GF-D8 (cell line): ENCODE measurements around the gene MAP3K12.

Experiments used
- DNase-seq: peaks from one replicate; lab custom pipeline; 2025; lab: John Stamatoyannopoulos, UW

The MAP3K12 gene

DNA sequence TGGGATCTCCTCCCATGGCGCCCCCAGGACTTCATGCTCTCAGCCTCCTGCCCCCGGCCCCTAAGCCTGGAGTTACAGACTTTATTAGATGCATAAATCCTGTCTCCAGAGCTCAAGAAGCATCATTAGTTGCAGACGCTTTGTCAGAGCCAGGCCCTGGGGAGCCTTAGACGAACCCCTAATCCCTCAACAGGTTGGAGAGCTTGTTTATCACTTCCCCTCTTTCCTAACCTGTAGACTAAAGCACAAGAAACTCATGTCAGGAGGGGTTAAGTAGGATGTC lies 8.3 kb upstream of the MAP3K12 start:
- no peak for DNase-seq

DNA sequence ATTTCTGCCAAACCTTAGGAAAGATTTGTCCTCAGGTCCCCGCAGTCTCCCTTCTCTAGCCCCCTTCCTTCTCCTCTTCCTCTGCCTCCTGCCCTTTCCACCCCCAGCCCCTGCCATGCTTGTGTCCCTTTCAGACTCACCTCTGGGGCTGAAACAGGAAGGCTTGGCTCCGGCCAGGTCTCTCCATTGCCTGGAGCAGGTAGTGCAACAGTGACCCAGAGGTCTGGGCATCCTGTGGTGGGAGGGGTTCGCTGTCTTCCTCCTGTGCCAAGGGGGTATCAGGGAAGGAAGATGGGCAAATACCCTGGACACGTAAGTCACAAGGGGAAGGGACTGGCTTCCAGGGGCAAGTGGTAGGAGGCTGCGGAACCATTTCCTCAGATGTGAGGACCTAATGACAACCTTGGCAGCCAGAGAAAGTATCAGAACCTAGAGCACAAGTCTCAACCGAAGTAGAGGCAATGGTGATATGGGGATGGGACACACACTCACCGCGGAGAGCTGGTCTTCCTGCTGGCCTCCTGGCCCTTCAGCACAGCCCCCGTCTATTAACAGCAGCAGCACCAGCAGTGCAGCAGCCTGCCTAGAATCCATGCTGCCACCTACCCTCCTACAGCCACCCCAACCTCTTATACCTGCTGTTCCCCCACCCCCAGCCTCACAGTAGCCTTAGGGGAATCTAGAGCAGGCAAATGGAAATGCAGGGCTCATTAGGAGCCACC lies 7.8 kb upstream of the MAP3K12 start, which contains the start of gene NPFF:
Gene NPFF, minus strand, starts transcription at position 604 of the 722 bp plus-strand sequence. Its CDS starts 10 bp downstream, at position 594.
- DNase-seq: no peak

DNA sequence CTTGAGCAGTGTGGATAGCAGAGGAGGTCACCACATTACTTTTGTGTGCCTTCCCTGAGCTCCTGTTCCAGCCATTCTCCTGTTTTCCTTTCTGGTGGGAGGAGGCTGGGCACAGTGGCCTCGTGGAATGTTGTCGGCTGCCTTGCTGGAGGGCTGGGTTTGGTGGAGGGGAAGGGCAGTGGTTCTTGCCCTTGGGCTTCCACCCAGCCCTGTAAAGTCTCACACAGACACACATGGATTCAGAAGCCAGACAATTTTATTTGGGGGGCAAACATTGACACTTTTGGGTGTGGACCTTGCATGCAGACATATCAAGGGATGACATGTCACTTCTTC lies 7.2 kb upstream of the MAP3K12 start:
- no peak for DNase-seq

DNA sequence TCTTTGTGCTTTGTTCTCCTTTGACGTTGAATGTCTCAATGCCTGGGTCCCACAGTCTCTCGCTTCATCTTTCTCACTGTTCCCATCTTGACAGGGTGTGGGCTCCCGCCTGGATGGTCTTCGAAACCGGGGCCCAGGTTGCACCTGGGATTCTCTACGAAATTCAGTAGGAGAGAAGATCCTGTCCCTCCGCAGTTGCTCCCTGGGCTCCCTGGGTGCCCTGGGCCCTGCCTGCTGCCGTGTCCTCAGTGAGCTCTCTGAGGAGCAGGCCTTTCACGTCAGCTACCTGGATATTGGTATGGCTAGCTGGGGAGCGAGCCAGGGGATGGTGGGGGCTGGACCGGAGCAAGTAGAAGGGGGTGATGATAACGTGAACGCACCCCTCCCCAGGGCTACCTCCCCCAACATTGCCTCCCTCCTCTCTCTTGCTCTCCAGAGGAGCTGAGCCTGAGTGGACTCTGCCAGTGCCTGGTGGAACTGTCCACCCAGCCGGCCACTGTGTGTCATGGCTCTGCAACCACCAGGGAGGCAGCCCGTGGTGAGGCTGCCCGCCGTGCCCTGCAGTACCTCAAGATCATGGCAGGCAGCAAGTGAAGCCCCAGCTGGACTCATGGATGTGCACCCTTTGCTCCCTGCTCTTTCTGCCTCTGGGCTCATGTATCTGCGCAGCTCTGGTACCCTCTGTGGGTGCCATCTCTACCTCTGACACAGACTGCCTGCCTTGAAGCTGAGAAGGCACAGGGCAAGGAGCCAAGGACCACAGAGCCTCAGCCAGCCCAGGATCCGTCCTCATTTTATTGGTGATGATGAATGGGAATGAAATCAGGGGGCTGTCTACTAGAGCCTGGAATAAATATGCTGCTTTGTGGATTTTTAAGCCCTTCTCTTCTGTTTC lies 6.5 kb upstream of the MAP3K12 start:
- no peak for DNase-seq

DNA sequence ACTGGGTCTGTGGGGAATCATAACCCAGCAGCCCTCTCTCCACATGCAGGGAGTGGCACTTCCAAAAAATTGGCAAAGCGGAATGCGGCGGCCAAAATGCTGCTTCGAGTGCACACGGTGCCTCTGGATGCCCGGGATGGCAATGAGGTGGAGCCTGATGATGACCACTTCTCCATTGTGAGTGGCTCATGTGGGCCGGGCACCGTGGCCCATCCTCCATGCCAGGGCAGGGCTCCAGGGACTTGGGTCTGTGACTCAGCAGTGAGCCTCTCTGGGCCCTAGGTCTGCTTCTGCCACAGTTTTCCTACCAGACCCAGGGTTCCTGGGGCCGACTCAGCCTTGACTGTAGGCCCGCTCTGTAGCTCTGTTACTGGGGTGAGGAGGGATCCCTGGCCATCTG lies 5.8 kb upstream of the MAP3K12 start:
- no peak for DNase-seq

DNA sequence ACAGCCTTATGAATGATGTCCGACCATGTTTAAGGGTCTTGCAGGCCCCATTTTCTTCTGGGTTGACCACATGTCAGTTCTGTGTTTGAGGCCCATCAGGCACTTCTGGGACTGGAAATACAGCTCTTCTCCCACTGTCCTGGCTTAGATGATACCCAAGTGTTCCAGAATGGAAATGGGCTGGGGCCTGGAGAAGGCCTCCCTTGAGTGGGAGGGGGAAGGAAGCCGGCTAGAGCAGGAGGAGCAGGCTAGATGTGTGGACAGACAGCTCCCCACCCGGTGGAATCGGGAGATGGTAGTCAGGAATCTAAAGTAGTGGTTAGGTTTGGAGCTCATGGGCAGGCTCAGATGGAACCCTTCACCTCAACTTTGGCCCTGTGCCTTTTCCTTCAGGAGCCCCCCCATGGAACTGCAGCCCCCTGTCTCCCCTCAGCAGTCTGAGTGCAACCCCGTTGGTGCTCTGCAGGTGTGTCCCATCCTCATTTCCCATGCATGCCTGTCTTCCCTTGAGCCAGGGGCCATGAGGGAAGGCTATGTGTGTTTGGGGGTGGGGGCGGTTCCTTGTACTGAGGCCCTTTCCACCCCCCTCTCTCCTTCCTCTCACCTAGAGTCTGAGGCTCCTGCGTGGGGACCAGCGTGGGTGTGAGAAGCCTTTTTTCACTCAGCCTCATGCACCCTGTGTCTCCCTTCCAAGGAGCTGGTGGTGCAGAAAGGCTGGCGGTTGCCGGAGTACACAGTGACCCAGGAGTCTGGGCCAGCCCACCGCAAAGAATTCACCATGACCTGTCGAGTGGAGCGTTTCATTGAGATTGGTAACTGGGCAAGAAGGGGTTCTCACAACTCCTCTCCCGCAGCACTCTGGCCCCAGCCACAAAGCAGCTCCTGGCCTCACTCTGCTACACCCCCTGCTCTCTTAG lies 5.0 kb upstream of the MAP3K12 start:
- no peak for DNase-seq

DNA sequence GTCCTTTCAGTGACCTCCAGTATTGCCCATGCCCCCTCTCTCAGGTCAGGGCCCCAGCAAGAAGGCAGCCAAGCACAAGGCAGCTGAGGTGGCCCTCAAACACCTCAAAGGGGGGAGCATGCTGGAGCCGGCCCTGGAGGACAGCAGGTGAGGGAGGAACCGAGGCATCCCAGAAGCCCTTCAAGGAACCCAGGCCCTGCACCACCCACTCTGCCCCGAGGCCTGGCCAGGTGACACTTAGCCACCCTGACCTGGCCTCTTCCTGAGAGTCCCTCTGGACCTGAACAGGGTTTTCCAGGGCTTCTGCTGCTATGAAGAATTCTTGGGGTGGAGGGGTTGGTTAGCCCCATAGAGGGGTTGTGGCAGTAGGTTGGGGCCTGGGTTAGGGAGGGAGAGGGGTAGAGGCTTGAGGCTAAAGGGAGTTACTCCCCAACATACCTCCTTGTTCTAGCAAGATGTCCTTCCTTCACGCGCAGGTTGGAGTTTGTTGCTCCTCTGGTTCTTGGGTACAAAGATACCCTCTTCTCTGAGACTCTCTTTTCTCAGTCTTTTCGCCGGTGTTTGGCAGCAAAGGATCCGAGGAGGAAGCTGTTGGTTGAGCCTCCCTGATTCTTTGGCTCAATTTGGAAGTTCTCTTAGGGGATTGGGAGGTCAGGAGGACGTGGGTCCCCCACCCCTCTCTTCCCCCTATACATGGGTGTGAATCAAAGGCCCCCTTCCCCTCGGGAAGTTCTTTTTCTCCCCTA lies 3.9 kb upstream of the MAP3K12 start:
- DNase-seq: no peak

DNA sequence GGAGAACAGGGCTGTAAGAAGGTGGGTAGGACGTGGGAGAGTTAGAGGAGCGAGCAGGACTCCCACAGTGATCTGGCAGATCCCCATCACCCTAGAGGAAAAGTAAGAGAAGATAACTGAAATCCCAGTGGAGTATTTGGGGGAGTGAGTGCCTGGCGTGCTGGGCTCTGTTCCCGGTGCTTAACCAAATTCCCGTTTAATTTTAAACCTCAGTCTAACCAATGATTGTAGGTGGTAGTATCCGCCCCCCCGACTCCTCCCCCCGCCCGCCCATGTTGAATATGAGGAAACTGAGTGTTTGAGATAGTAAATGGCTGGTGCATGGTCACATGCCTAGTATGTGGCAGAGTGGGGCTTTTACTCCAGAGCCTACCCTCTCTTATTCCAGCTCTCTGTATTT lies 3.1 kb upstream of the MAP3K12 start:
- no peak for DNase-seq

DNA sequence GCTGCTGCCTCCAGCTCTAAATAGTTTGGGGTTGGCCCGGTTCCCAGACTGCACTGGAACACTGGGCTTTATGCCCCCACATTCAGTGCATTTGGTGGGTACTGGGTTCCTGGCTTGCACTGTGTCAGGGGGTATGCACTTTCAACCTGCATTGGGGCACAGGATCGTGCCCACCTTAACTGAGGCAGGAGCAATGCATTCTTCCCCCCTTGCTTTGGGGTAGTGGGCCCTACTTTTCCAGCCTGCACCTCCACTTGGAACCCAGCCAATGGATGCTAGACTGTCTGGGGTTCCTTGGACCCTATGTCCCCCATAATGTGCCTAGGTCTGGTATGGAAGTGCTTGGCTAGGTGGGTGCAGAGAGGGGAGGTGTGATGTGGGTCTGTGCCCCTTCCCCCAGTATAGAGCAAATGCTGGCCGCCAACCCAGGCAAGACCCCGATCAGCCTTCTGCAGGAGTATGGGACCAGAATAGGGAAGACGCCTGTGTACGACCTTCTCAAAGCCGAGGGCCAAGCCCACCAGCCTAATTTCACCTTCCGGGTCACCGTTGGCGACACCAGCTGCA lies 2.4 kb upstream of the MAP3K12 start:
- DNase-seq: no peak

DNA sequence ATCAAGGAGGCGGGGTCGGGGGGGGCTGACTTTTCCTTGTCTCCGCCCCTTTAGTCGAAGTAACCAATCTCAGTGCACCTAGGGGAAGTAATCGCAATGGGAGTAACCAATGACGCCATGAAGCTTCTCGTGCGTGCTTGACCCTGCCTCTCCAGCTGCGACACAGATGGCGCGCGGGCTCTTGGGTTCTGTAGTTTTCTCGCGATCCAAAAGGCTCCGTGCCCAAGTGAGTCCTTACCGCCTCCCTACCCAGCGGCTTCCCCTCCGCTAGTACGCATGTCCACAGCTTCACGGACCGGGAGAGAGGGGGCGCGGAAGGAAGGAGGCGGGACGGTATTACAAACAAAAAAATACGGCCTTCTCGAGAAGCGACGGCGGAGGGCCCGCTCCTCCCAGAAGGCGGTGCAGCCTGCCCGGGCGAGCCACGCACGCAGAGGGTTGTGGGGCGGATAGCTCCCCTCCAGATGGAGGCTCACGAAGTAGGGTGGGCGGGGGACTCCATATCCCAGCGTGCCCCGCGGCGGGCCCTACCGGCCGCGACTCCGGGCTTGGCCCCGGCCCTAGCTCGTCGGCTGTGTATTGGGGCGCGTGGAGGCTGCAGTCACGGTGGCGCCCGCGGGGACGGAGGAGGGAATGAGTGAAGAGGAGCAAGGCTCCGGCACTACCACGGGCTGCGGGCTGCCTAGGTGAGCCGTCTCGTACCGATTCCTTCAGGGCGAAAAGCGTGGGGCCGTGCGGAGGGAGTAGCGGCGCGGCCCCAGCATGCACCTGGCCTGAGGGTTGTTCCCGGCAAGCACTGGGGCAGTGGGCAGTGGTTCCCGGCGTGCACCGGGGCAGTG lies 1.7 kb upstream of the MAP3K12 start, which contains the start of gene TARBP2:
Gene TARBP2, plus strand, starts transcription at position 508 of the 839 bp plus-strand sequence. Its CDS starts 126 bp downstream, at position 634.
- DNase-seq: peak; percentile 99

DNA sequence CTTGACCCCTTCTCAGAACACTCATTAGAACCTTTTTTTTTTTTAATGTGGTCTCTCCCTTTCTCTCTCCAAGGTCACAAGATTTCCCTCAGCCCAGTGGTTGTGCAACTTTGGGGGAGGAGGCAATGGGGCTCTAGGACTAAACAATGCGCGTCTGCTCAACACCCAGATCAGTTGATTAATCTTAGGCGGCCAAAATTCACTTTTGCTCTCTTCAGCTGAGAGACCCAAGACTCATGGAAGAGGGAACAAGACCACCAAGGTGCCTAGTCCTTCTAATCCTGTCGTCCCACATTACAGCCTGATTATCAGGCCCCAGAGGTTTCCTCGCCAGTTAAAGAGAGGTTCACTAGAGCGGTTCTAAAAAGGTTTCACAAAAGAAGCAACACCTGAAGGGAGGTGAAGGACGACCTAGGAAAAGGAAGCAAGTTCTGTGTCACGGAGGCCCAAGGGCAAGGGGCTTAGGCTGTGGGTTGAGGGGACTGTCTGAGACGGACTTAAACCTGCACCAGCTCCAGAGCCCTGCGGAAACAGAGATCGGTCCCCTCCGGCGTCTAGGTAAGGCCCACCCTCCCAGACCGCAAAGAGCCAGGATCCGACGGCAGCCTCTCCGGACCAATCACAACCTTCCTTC lies 1.0 kb upstream of the MAP3K12 start:
- peak; percentile 18 for DNase-seq

DNA sequence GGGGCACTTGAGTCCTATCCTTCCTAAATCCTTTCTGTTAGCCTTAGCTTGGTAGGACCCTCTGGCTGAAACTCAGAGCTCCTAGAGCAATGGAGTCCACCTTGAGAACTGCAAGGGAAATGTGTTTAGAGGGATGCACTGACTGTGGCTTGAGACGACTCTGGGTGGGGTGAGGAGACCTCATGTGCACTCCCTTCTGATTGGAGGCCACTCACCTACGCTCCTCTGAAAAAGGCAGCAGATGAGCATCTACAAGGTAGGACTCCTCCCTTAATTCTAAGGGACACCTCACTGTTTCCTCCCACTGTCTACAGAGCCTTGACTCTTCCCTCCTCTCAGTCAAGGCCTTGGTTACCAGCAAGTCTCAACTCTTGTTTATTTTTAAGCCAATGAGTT lies 1.0 kb downstream of the MAP3K12 start:
- DNase-seq: no peak

DNA sequence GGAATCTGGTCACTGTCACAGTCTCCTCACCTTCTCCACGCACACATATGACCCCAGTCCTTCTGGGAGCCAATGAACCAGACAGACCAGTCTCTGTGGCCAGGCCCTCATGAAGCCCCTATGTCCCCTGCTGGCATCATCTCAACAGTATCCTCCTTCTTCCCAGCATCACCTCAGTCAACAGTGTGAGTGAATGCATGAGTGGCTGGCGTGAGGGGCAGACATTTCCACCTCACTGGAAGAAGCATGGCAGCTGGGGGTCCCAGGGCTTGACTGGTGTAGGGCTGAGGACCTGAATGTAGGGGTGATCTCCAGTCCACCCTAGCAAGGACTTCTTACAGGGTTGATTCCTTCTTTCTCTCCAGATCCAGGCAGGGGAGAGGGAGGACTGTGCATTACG lies 1.8 kb downstream of the MAP3K12 start:
- no peak for DNase-seq

DNA sequence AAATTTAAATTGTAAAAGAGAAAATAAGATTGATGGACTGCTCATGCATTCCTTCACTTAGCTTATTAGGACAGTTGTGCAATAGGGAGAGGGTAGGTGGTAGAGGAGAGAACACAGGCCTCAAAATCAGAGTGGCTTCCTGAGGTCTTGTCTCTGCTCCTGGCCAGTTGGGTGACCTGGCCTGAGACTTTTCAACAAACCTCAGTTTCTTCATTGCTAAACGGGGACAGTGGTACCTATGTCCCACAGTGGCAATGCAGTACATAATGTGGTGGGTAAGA lies 2.6 kb downstream of the MAP3K12 start:
- no peak for DNase-seq

DNA sequence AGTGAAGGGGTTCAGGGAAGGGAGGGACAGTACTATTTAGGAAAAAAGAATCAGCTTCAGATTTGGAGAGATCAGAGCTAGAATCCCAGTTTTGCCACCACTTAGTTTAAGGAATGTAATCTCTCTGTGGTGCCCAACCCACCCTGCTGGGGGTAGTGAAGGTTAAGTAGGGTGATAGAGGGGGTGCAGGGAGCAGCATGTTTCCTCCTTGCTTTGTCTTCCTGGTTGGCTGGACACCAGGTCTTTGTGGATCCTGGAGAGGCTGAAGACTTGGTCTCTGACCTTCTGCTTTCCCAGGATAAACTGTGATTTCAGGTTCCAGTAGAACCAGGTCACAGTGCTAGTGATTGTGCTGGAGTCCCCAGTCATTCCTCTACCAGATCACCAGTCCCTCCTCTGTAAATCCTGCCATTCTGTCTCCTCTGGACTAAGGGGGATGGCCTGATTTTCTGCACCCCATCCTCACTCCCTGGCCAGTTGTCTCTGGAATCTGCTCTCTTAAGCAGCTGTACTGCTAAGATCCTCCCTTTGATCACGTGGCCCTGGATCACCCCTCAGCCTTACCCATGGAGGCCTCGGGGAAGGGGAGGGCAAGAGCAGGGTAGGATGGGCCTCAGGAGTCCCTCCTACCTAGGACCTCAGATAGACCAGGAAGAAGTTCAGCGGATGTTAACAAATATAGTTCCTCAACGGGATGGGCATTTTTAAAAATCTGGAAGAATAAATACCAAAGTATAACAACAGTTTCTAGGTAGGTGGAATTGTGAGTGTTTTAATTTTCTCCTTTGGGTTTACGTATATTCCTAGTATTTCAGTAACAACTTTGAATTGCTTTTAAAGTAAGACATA lies 3.1 kb downstream of the MAP3K12 start:
- no peak for DNase-seq

DNA sequence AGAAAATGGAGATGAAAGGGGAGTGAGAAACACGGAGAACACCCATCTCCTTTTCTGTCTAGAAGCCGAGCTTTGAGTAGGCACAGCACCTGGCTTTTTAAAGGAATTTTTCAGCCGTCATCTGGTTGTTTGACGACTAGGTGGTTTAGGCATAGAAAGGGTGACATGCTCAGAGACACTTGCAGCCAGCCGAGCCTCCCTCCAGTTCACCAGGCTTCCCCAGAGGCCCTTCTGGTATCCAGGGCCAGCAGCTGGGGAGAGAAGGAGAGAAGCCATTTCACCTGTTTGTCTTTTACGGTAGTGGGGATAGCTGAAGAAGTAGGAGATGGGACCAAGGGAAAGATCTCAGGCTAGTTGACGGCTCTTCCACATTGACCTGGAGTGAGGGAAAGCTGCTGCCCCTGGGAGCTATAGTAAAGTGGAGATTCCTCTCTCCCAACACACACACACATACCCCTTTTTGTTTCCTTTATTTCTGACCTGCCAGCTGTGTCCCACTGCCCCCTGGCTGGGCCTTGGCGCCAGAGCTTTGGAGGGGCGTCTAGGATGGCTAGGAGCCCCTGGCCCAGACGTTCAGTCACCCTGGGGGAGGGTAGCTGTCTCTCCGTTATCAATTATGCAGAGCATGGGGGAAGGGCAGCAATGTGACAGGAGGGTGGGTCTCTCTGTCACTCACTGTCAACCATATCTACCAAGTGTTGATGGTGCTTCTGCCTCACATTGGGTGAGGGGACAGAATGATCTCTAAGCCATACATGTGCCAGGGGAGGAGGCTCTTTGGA lies 5.5 kb downstream of the MAP3K12 start:
- DNase-seq: no peak

DNA sequence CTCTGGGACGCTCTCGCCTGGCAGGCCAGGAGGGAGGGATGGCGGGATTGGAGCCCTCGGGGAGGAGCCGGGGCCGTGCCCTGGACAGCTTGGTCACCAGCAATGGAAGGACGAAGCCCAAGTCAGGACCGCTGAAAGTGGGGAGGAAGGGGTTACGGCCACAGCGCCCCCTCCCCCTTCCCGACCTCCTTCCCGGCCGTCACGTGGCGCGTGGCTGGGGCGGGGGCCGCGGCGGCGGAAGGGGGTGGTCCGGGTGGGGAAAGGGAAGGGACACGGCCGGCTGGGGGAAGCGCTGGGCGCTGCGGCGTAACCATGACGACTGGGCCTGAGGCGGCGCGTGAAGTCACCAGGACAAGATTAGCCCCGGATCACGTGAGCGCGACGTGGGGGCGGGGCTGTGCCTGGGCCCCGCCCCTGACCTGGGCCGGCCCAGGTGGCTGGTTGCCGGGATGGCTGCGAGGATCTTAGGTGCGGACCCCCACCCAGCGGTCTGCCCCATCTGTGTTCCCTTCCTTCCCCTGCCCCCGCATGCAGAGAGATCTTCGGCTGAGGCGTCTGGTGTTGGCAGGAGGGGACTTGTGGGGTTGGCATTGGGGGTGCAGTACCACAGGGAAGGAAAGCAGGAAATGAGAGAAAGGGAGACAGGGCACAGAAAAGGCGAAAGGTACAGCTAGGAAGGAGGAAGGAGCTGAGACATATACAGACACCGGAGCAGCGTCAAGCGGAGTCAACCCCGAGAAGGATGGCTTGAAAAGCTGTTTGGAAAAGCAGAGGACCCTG lies 6.2 kb downstream of the MAP3K12 start:
- peak; percentile 5 for DNase-seq

DNA sequence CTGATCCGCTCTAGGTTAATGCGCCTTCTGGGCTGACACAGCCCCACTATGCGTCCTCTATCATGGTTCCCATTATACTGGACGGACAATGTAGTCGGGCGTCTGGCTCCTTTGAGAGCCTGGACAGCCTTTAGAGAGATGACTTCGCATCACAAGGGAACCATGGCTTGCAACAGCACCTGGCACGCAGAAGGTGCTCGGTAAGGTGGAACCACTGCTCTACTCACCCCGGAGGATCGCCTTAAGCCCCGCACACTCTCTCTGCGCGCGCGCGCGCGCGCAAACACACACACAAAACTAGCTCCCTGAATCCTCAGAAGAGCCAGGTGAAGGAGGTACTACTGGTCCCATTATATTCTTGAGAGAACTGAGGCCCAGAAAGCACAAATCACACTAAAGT lies 7.1 kb downstream of the MAP3K12 start:
- no peak for DNase-seq
